C4-2B (cell line): ENCODE results near the gene CDK6.

Experiments
- CTCF ChIP-seq: fragments of 450-650 bp; conservative IDR thresholded peaks from 2 replicates; pipeline ENCODE4 v1.5.1; 2017; ENCODE audit warnings: mild to moderate bottlenecking
- ZFX ChIP-seq: fragments of 450-650 bp; IDR thresholded peaks from 2 replicates; pipeline ENCODE4 v1.6.1; 2017

GRCh38 chr7:92723943-92724342 is 112.4 kb downstream of the CDK6 start:
- TF ChIP-seq CTCF (no peak), ZFX (no peak)
